22Rv1 (cell line): ENCODE results near the gene RABL6.

ENCODE experiments used
- H3K27ac ChIP-seq: fragments of 450-650 bp; 2 replicates; pipeline ENCODE4 v1.5.1; 2017
- CTCF ChIP-seq: fragments of 450-650 bp; IDR thresholded peaks from 2 replicates; pipeline ENCODE4 v1.5.1; 2017; ENCODE audit warnings: mild to moderate bottlenecking
- ZFX ChIP-seq: fragments of 450-650 bp; IDR thresholded peaks from 2 replicates; pipeline ENCODE4 v1.6.1; 2017; ENCODE audit warnings: antibody characterized with exemption, borderline replicate concordance

The RABL6 gene

GRCh38 chr9:136769710-136770191 lies 38.0 kb upstream of the RABL6 start:
- no peak overlapping the region for H3K27ac ChIP-seq
- peak; percentile 49 for TF ChIP-seq CTCF
- no peak for TF ChIP-seq ZFX

GRCh38 chr9:136771907-136772415 lies 35.8 kb upstream of the RABL6 start:
- no peak for TF ChIP-seq CTCF
- TF ChIP-seq ZFX: no peak
- no peak overlapping the region for H3K27ac ChIP-seq

- no peak for TF ChIP-seq CTCF
- TF ChIP-seq ZFX: no peak
- no peak overlapping the region for H3K27ac ChIP-seq
Observed at GRCh38 chr9:136773386-136774044, 34.2 kb upstream of the RABL6 start.

- TF ChIP-seq ZFX: no peak
- no peak for TF ChIP-seq CTCF
Observed at GRCh38 chr9:136774416-136775045, 33.2 kb upstream of the RABL6 start.

GRCh38 chr9:136775191-136775590 lies 32.6 kb upstream of the RABL6 start:
- TF ChIP-seq CTCF (no peak), ZFX (no peak)
- H3K27ac ChIP-seq: no peak overlapping the region

More at GRCh38 chr9:136774416-136775045, 33.2 kb upstream of the RABL6 start:
- no peak overlapping the region for H3K27ac ChIP-seq

- no peak overlapping the region for H3K27ac ChIP-seq
- TF ChIP-seq CTCF (no peak), ZFX (no peak)
Observed at GRCh38 chr9:136776947-136777346, 30.8 kb upstream of the RABL6 start.

- no peak for TF ChIP-seq CTCF
- TF ChIP-seq ZFX: no peak
- H3K27ac ChIP-seq: no peak overlapping the region
Observed at GRCh38 chr9:136777359-136777758, 30.4 kb upstream of the RABL6 start.
